GM23338 (cell line): ENCODE measurements around the gene SPATA31E1. TPM values are rescaled to one million over a fixed set of nuclear protein-coding genes. Genes with fewer than 3 reads are reported as not detected.

ENCODE experiments used
- ATAC-seq: fragments of 200-7000 bp; cut with Tn5 transposase; 3 replicates; pipeline ENCODE4 v1.9.1; 2020
- DNase-seq: peaks from one replicate; pipeline ENCODE4 v3.0.0-alpha.2; 2015; ENCODE audit warnings: low spot score
- H2AFZ ChIP-seq: fragments of 200-600 bp; sonication (generic); 2 replicates; pipeline ENCODE4 v1.8.0; 2016; ENCODE audit warnings: antibody characterized with exemption, mild to moderate bottlenecking, moderate library complexity
- H3F3A ChIP-seq: fragments of 200-600 bp; sonication (generic); replicated peaks from 2 replicates; pipeline ENCODE4 v1.8.0; 2017; ENCODE audit warnings: antibody characterized with exemption, mixed run types, low read depth
- H3K27ac ChIP-seq: fragments of 200-600 bp; sonication (generic); 2 replicates; pipeline ENCODE4 v1.6.1; 2016; ENCODE audit warnings: low read depth
- H3K27me3 ChIP-seq: fragments of 200-600 bp; sonication (generic); 2 replicates; pipeline ENCODE4 v1.8.0; 2016; ENCODE audit warnings: mild to moderate bottlenecking, mixed run types, moderate library complexity; ENCODE audit not compliant: insufficient read depth
- H3K36me3 ChIP-seq: fragments of 200-600 bp; sonication (generic); 2 replicates; pipeline ENCODE4 v1.8.0; 2016; ENCODE audit warnings: mild to moderate bottlenecking; ENCODE audit not compliant: insufficient read depth
- H3K4me1 ChIP-seq: fragments of 200-600 bp; sonication (generic); 2 replicates; pipeline ENCODE4 v1.8.0; 2016; ENCODE audit warnings: mild to moderate bottlenecking, moderate library complexity; ENCODE audit not compliant: insufficient read depth
- H3K4me2 ChIP-seq: fragments of 200-600 bp; sonication (generic); 2 replicates; pipeline ENCODE4 v1.7.1; 2017; ENCODE audit warnings: mixed run types
- H3K4me3 ChIP-seq: fragments of 200-600 bp; sonication (generic); 2 replicates; pipeline ENCODE4 v1.6.1; 2016; ENCODE audit warnings: mixed run types
- H3K79me2 ChIP-seq: fragments of 200-600 bp; sonication (generic); replicated peaks from 2 replicates; pipeline ENCODE4 v1.8.0; 2017; ENCODE audit warnings: mild to moderate bottlenecking; ENCODE audit not compliant: insufficient read depth
- H3K9me2 ChIP-seq: fragments of 200-600 bp; sonication (generic); 2 replicates; pipeline ENCODE4 v1.8.0; 2017; ENCODE audit not compliant: insufficient read depth
- H4K20me1 ChIP-seq: fragments of 200-600 bp; sonication (generic); replicated peaks from 2 replicates; pipeline ENCODE4 v1.8.0; 2017; ENCODE audit warnings: mild to moderate bottlenecking; ENCODE audit not compliant: insufficient read depth
- H3K27ac Mint-ChIP-seq: 2 replicates; pipeline ENCODE4 v1.8.0; 2020; ENCODE audit warnings: inconsistent platforms, mild to moderate bottlenecking, moderate library complexity, mixed read lengths
- H3K27me3 Mint-ChIP-seq: 3 replicates; pipeline ENCODE4 v1.8.0; 2022; ENCODE audit warnings: low read depth, mild to moderate bottlenecking, moderate library complexity, mixed read lengths, inconsistent platforms; ENCODE audit not compliant: insufficient read depth, poor library complexity
- H3K36me3 Mint-ChIP-seq: 3 replicates; pipeline ENCODE4 v1.8.0; 2021; ENCODE audit warnings: low read depth, mild to moderate bottlenecking, inconsistent platforms, moderate library complexity, mixed read lengths
- H3K4me1 Mint-ChIP-seq: 3 replicates; pipeline ENCODE4 v1.8.0; 2020; ENCODE audit warnings: mild to moderate bottlenecking, inconsistent platforms, mixed read lengths
- H3K4me3 Mint-ChIP-seq: 3 replicates; pipeline ENCODE4 v1.8.0; 2021; ENCODE audit warnings: moderate library complexity, mild to moderate bottlenecking, inconsistent platforms, mixed read lengths
- H3K9me3 Mint-ChIP-seq: 3 replicates; pipeline ENCODE4 v1.8.0; 2020; ENCODE audit warnings: moderate library complexity, mild to moderate bottlenecking, inconsistent platforms, mixed read lengths
- CREB1 ChIP-seq: fragments of 250-450 bp; sonication (Bioruptor Pico); IDR thresholded peaks from 2 replicates; pipeline ENCODE4 v1.5.0; 2020; ENCODE audit warnings: low read depth, mild to moderate bottlenecking, moderate library complexity
- CTCF ChIP-seq, 2 experiments: fragments of 200-600 bp in 1 of 2; sonication (generic) in 1 of 2; conservative IDR thresholded peaks; 2 replicates each; pipeline versions ENCODE4 v1.5.1 to v1.6.1; 2016 to 2017; ENCODE audit warnings: antibody characterized with exemption in 2 of 2, low read depth in 2 of 2, mild to moderate bottlenecking in 2 of 2, moderate library complexity in 1 of 2
- ETS1 ChIP-seq: IDR thresholded peaks from 2 replicates; pipeline ENCODE4 v1.6.1; 2016; ENCODE audit warnings: antibody characterized with exemption
- EZH2 ChIP-seq: fragments of 200-600 bp; sonication (generic); IDR thresholded peaks from one replicate; pipeline ENCODE4 v1.8.0; 2017; ENCODE audit warnings: antibody characterized with exemption, mild to moderate bottlenecking, low read depth; ENCODE audit not compliant: unreplicated experiment
- EZH2phosphoT487 ChIP-seq: fragments of 200-600 bp; sonication (generic); IDR thresholded peaks from one replicate; pipeline ENCODE4 v1.8.1; 2018; ENCODE audit warnings: antibody characterized with exemption; ENCODE audit not compliant: unreplicated experiment
- JUNB ChIP-seq: IDR thresholded peaks from one replicate; pipeline ENCODE4 v1.6.1; 2016; ENCODE audit warnings: antibody characterized with exemption; ENCODE audit not compliant: unreplicated experiment
- NANOG ChIP-seq: IDR thresholded peaks from 2 replicates; pipeline ENCODE4 v1.6.1; 2016; ENCODE audit warnings: antibody characterized with exemption, borderline replicate concordance
- POLR2AphosphoS5 ChIP-seq: IDR thresholded peaks from 2 replicates; pipeline ENCODE4 v1.6.1; 2016; ENCODE audit warnings: antibody characterized with exemption, low read depth
- REST ChIP-seq: IDR thresholded peaks from one replicate; pipeline ENCODE4 v1.6.1; 2018; ENCODE audit warnings: antibody characterized with exemption; ENCODE audit not compliant: unreplicated experiment
- STAT1 ChIP-seq: IDR thresholded peaks from one replicate; pipeline ENCODE4 v1.6.1; 2016; ENCODE audit warnings: antibody characterized with exemption; ENCODE audit not compliant: unreplicated experiment
- ZNF114 ChIP-seq: fragments of 250-450 bp; sonication (Bioruptor Pico); IDR thresholded peaks from 2 replicates; pipeline ENCODE4 v1.5.0; 2020; ENCODE audit warnings: mild to moderate bottlenecking, moderate library complexity
- ZNF331 ChIP-seq: fragments of 250-450 bp; sonication (Bioruptor Pico); IDR thresholded peaks from 2 replicates; pipeline ENCODE4 v1.5.0; 2020; ENCODE audit warnings: low read depth, mild to moderate bottlenecking, moderate library complexity
- ZNF462 ChIP-seq: fragments of 250-450 bp; sonication (Bioruptor Pico); IDR thresholded peaks from 2 replicates; pipeline ENCODE4 v1.5.0; 2020; ENCODE audit warnings: mild to moderate bottlenecking, moderate library complexity
- polyA plus RNA-seq: library from polyadenylated mRNA; unstranded; fragments of >200 nt; fragmentation: Nextera tagmentation; extraction: Ambion mirVana; gene quantifications from 2 replicates; pipeline ENCODE4 v1.2.1, GENCODE V29; 2016
- total RNA-seq: library from RNA; depleted of rRNA; stranded (reverse); fragments of >200 nt; shearing (Covaris generic); gene quantifications from 2 replicates; pipeline ENCODE4 v1.2.3, GENCODE V29; 2014

SPATA31E1 gene
- total and polyA plus RNA-seq, 2 experiments from 2014 or later = 0.05 TPM; not detected in 1

DNA sequence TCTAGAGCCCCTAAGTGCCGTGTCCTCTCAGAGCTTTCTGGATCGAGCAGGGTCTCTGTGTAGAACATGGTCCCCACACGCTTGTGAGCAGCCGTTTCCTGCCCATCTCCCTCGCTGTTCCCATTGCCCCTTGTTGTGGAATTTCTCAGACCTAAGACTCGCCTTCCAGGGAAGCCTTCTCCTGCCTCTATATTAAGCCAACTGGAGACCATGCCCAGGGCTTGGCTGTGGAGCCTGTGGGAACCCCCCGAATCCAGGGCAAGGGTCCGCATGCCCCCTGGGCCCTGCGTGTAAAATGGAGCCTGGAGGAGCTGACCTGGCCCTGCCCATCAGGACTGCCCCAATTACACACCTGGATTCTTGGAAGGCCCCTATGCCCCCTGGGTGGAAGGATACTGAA lies 14.5 kb upstream of the SPATA31E1 start:
- Mint-ChIP-seq H3K9me3 (peaks cover 10% of the 10 kb centered on the region; the same call in 2 of the 3 replicates), H3K27me3 (peaks cover 7% of the 10 kb centered on the region), H3K4me1 (peaks cover 10% of the 10 kb centered on the region), H3K27ac (no peak overlapping the region), H3K4me3 (no peak overlapping the region), H3K36me3 (no peaks in the 10 kb centered on the region; the same call in 2 of the 3 replicates)
- no peaks in the 10 kb centered on the region for H3K4me1 ChIP-seq
- peaks cover 3% of the 10 kb centered on the region; the same call in 1 of the 2 replicates for H3K9me2 ChIP-seq
- no peaks in the 10 kb centered on the region for H4K20me1 ChIP-seq
- TF ChIP-seq REST (no peak), POLR2AphosphoS5 (no peak), NANOG (no peak), ETS1 (no peak), JUNB (no peak), ZNF114 (no peak), STAT1 (no peak), EZH2 (no peak), EZH2phosphoT487 (no peak), ZNF462 (CRISPR knock-in tag) (no peak), ZNF331 (CRISPR knock-in tag) (no peak), CREB1 (CRISPR knock-in tag) (no peak), CTCF (conservative IDR thresholded peaks at IDR 0.05; ENCODE audit: low read depth in 2 of 2) (no peak)
- no peak for ATAC-seq
- no peak overlapping the region for H3K4me2 ChIP-seq
- H3K79me2 ChIP-seq = no peaks in the 10 kb centered on the region
- H3K27ac ChIP-seq = no peak overlapping the region
- DNase-seq = no peak
- H3K4me3 ChIP-seq = no peak overlapping the region
- H2AFZ ChIP-seq = no peak overlapping the region
- no peaks in the 10 kb centered on the region for H3K36me3 ChIP-seq
- H3K27me3 ChIP-seq = no peaks in the 10 kb centered on the region
- H3F3A ChIP-seq = no peaks in the 10 kb centered on the region
